K562 (cell line): ENCODE measurements around the gene HBG1. TPM values are rescaled to one million over a fixed set of nuclear protein-coding genes. Genes with fewer than 3 reads are reported as not detected.

Experiments used
- CHD2 ChIP-seq: IDR thresholded peaks from 2 replicates; pipeline ENCODE4 v1.6.1; 2011; ENCODE audit warnings: low read depth, low read length
- CUX1 ChIP-seq: fragments of 200-800 bp; sonication (Bioruptor generic); IDR thresholded peaks from 2 replicates; pipeline ENCODE4 v1.6.1; 2016; ENCODE audit warnings: missing genetic modification characterization, missing compliant biosample characterization
- ELF1 ChIP-seq: fragments of 200-800 bp; sonication (Bioruptor generic); IDR thresholded peaks from 2 replicates; pipeline ENCODE4 v1.6.1; 2016; ENCODE audit warnings: missing genetic modification characterization, missing compliant biosample characterization
- FOXM1 ChIP-seq, 2 experiments: fragments of 450-650 bp in 1 of 2; sonication (generic) in 1 of 2; formaldehyde crosslinking in 1 of 2; IDR thresholded peaks; 2 replicates each; pipeline versions ENCODE4 v1.6.1 to v1.9.0; 2017 to 2022; ENCODE audit warnings: low read depth in 2 of 2, mild to moderate bottlenecking in 2 of 2, missing genetic modification reagents in 1 of 2, moderate library complexity in 1 of 2
- GABPA ChIP-seq: fragments of 200-800 bp; sonication (Bioruptor generic); conservative IDR thresholded peaks from 2 replicates; pipeline ENCODE4 v1.6.1; 2016; ENCODE audit warnings: low read depth, missing genetic modification characterization, missing compliant biosample characterization
- GATAD2A ChIP-seq: fragments of 450-650 bp; IDR thresholded peaks from 2 replicates; pipeline ENCODE4 v1.6.1; 2017
- NELFE ChIP-seq: IDR thresholded peaks from 2 replicates; pipeline ENCODE4 v1.6.1; 2011; ENCODE audit warnings: mild to moderate bottlenecking; ENCODE audit not compliant: insufficient read depth, insufficient read length
- NFIX ChIP-seq: fragments of 250-450 bp; sonication (Bioruptor Pico); IDR thresholded peaks from 2 replicates; pipeline ENCODE4 v1.4.0; 2020; ENCODE audit warnings: low read depth, mild to moderate bottlenecking, moderate library complexity
- NFRKB ChIP-seq: fragments of 450-650 bp; IDR thresholded peaks from 2 replicates; pipeline ENCODE4 v1.6.1; 2016; ENCODE audit warnings: low read depth
- PKNOX1 ChIP-seq: fragments of 450-650 bp; IDR thresholded peaks from 2 replicates; pipeline ENCODE4 v1.6.1; 2016
- POLR2H ChIP-seq: IDR thresholded peaks from 2 replicates; pipeline ENCODE4 v1.6.1; 2016; ENCODE audit warnings: missing genetic modification characterization, low read depth, mild to moderate bottlenecking, control low read depth, missing compliant biosample characterization, moderate library complexity
- RUNX1 ChIP-seq: sonication (generic); IDR thresholded peaks from 2 replicates; pipeline ENCODE4 v1.6.1; 2016; ENCODE audit warnings: antibody characterized with exemption, low read depth
- SPI1 ChIP-seq: IDR thresholded peaks from 2 replicates; pipeline ENCODE4 v1.6.1; 2011; ENCODE audit warnings: low read depth, low read length, control low read depth, borderline replicate concordance
- TAF7 ChIP-seq: fragments of 450-650 bp; IDR thresholded peaks from 2 replicates; pipeline ENCODE4 v1.6.1; 2016; ENCODE audit warnings: missing genetic modification characterization, missing compliant biosample characterization
- TFE3 ChIP-seq: fragments of 450-650 bp; formaldehyde crosslinking; IDR thresholded peaks from 2 replicates; pipeline ENCODE4 v1.4.0; 2020; ENCODE audit warnings: mild to moderate bottlenecking, mixed read lengths
- ZKSCAN8 ChIP-seq: fragments of 200-800 bp; sonication (Bioruptor generic); IDR thresholded peaks from 2 replicates; pipeline ENCODE4 v1.6.1; 2016; ENCODE audit warnings: missing genetic modification characterization, missing compliant biosample characterization
- ZNF121 ChIP-seq: sonication (generic); formaldehyde crosslinking; conservative IDR thresholded peaks from 2 replicates; pipeline ENCODE4 v1.8.0; 2022; ENCODE audit warnings: missing genetic modification reagents
- polyA plus RNA-seq, 8 experiments: library from polyadenylated mRNA; depleted of rRNA in 4 of 8; stranded (reverse) in 5 of 8; unstranded in 3 of 8; fragments of >200 nt; fragmentation: Nextera tagmentation in 2 of 8; fragmentation: Illumina TruSeq in 1 of 8; extraction: Ambion mirVana in 2 of 8; extraction: Trizol in 1 of 8; gene quantifications; 2 replicates each; pipeline versions ENCODE4 v1.2.1 to v1.2.3, GENCODE V29; 2011 to 2014; ENCODE audit warnings: inconsistent platforms in 1 of 8, missing spikeins in 1 of 8
- total RNA-seq, 7 experiments: library from RNA; depleted of rRNA in 6 of 7; stranded (reverse); fragments of >200 nt in 6 of 7; fragmentation: Illumina TruSeq in 2 of 7; extraction: Trizol in 2 of 7; gene quantifications; 2 replicates each; pipeline versions ENCODE4 v1.2.1 to v1.2.3, GENCODE V29; 2011 to 2021; ENCODE audit warnings: low replicate concordance in 1 of 7
- TF ChIP-seq, protein P1 (sequence below), 2 experiments: IDR thresholded peaks; 2 replicates each; pipeline ENCODE4 v1.6.1; 2011; ENCODE audit warnings: borderline replicate concordance in 1 of 2, control low read depth in 1 of 2, low read depth in 1 of 2, low read length in 1 of 2, mild to moderate bottlenecking in 1 of 2, mixed read lengths in 1 of 2, moderate library complexity in 1 of 2; ENCODE audit not compliant: insufficient read depth in 1 of 2, insufficient read length in 1 of 2, poor library complexity in 1 of 2, severe bottlenecking in 1 of 2; ENCODE audit errors: extremely low read depth in 1 of 2

Gene HBG1
- total and polyA plus RNA-seq, 9 of the 15 experiments (the other 6 are each of a cell fraction or from before 2014, with no cell fraction given), result 1,066 to 16,338 (median 4,898) TPM

GRCh38 chr11:5275369-5276110 lies 25.9 kb upstream of the HBG1 start (continued):
- TF ChIP-seq TFE3 (CRISPR knock-in tag) (no peak), POLR2H (tag) (no peak), FOXM1 (IDR thresholded peaks at IDR 0.05; ENCODE audit: low read depth) (peak; percentile 69; the same call in 1 of the 2 replicates), FOXM1 (CRISPR knock-in tag; IDR thresholded peaks at IDR 0.05; ENCODE audit: low read depth) (no peak), GABPA (tag) (no peak), SPI1 (no peak), CUX1 (CRISPR knock-in tag) (peak; percentile 47; the same call in 1 of the 2 replicates), NFRKB (no peak), CHD2 (no peak), ELF1 (tag) (no peak), ZNF121 (CRISPR knock-in tag) (no peak), PKNOX1 (no peak), RUNX1 (no peak), GATAD2A (peak; percentile 74; the same call in 1 of the 2 replicates), NELFE (no peak), ZKSCAN8 (CRISPR knock-in tag) (no peak), NFIX (CRISPR knock-in tag) (no peak), TAF7 (tag) (no peak)
- TF ChIP-seq, protein P1, sequence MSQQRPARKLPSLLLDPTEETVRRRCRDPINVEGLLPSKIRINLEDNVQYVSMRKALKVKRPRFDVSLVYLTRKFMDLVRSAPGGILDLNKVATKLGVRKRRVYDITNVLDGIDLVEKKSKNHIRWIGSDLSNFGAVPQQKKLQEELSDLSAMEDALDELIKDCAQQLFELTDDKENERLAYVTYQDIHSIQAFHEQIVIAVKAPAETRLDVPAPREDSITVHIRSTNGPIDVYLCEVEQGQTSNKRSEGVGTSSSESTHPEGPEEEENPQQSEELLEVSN (IDR thresholded peaks at IDR 0.05; ENCODE audit: borderline replicate concordance in 1 of 2, extremely low read depth in 1 of 2, insufficient read depth in 1 of 2, insufficient read length in 1 of 2, low read depth in 1 of 2, low read length in 1 of 2, poor library complexity in 1 of 2, severe bottlenecking in 1 of 2), result no peak
